ENCODE measurements around the gene RNU1-1.
"Not testable (repeated sequence)": the region's sequence is repeated elsewhere in the genome, so short reads cannot be mapped to it uniquely, and the experiment has no call there.

The RNU1-1 gene

GRCh38 chr1:16500975-16501374, 13.1 kb downstream of the RNU1-1 start:
- H3K27me3 ChIP-seq (replicated peaks in 2 of 5; ENCODE audit: control insufficient read depth in 4 of 5, insufficient read depth in 5 of 5, low read length in 4 of 5); H3K36me3 ChIP-seq (ENCODE audit: control insufficient read depth in 4 of 4, insufficient read depth in 4 of 4, low read length in 3 of 4); H3K27ac ChIP-seq (ENCODE audit: insufficient read depth in 1 of 2, low read depth in 1 of 2, low read length in 2 of 2, poor library complexity in 1 of 2, severe bottlenecking in 2 of 2); CTCF ChIA-PET; H3K4me3 ChIP-seq (ENCODE audit: control insufficient read depth in 1 of 7, extremely low read depth in 1 of 7, insufficient read depth in 4 of 7, low read depth in 2 of 7, low read length in 6 of 7); POLR2A ChIA-PET: not testable (repeated sequence)
- Histone ChIP-seq H3K9me3 (ENCODE audit: control extremely low read depth in 1 of 5, control insufficient read depth in 4 of 5, insufficient read depth in 2 of 5, low read depth in 1 of 5, low read length in 4 of 5) (peaks cover 0 to 10% (median 3%) of the 10 kb centered on the region in 5 experiments), H3K4me1 (ENCODE audit: control extremely low read depth in 1 of 4, control insufficient read depth in 4 of 4, insufficient read depth in 4 of 4, low read length in 3 of 4) (peaks cover 0 to 25% (median 23%) of the 10 kb centered on the region in 4 experiments)
- DNase-seq = peak in 2 of 3 donors; percentile 19 to 36
- no CpG with 5 or more reads among the region's 5 CpGs for WGBS (ENCODE audit: insufficient coverage)

- H3K27ac ChIP-seq (ENCODE audit: insufficient read depth in 1 of 2, low read depth in 1 of 2, low read length in 2 of 2, poor library complexity in 1 of 2, severe bottlenecking in 2 of 2); POLR2A ChIA-PET; H3K9me3 ChIP-seq (ENCODE audit: control extremely low read depth in 1 of 5, control insufficient read depth in 4 of 5, insufficient read depth in 2 of 5, low read depth in 1 of 5, low read length in 4 of 5); H3K36me3 ChIP-seq (ENCODE audit: control insufficient read depth in 4 of 4, insufficient read depth in 4 of 4, low read length in 3 of 4); H3K27me3 ChIP-seq (replicated peaks in 2 of 5; ENCODE audit: control insufficient read depth in 4 of 5, insufficient read depth in 5 of 5, low read length in 4 of 5); H3K4me3 ChIP-seq (ENCODE audit: control insufficient read depth in 1 of 7, extremely low read depth in 1 of 7, insufficient read depth in 4 of 7, low read depth in 2 of 7, low read length in 6 of 7): not testable (repeated sequence)
- peaks cover 0 to 25% (median 23%) of the 10 kb centered on the region in 4 experiments for H3K4me1 ChIP-seq (ENCODE audit: control extremely low read depth in 1 of 4, control insufficient read depth in 4 of 4, insufficient read depth in 4 of 4, low read length in 3 of 4)
- 100% methylated on average over 1 of the region's 11 CpGs for WGBS (ENCODE audit: insufficient coverage)
- CTCF ChIA-PET = interaction anchor here (0.6 kb wide), 1 partner anchor 122 kb away, joined by 3 read pairs; no protein-coding TSS in a partner anchor
- peak in 2 of 3 donors; percentile 36 to 52 for DNase-seq
These were observed 13.6 kb downstream of the RNU1-1 start for GRCh38 chr1:16500466-16500865.

- CTCF ChIA-PET = interaction anchor here (1.0 kb wide), 1 partner anchor 62 kb away, joined by 3 read pairs; the partner anchor contains the start of gene SPATA21
- H3K9me3 ChIP-seq (ENCODE audit: control extremely low read depth in 1 of 5, control insufficient read depth in 4 of 5, insufficient read depth in 2 of 5, low read depth in 1 of 5, low read length in 4 of 5) = no peaks in the 10 kb centered on the region
- under 1% methylated on average over 81 of the region's 108 CpGs for WGBS (ENCODE audit: insufficient coverage)
- H3K36me3 ChIP-seq (ENCODE audit: control insufficient read depth in 4 of 4, insufficient read depth in 4 of 4, low read length in 3 of 4) = no peaks in the 10 kb centered on the region
- POLR2A ChIA-PET = no interaction called here
- DNase-seq = peak; percentile 84 to 88 (median 85)
- H3K4me3 ChIP-seq (ENCODE audit: control insufficient read depth in 1 of 7, extremely low read depth in 1 of 7, insufficient read depth in 4 of 7, low read depth in 2 of 7, low read length in 6 of 7) = peak overlapping the region; percentile 66 to 85 (median 73)
- peaks cover 0 to 25% (median 23%) of the 10 kb centered on the region in 4 experiments for H3K4me1 ChIP-seq (ENCODE audit: control extremely low read depth in 1 of 4, control insufficient read depth in 4 of 4, insufficient read depth in 4 of 4, low read length in 3 of 4)
- H3K27ac ChIP-seq (ENCODE audit: insufficient read depth in 1 of 2, low read depth in 1 of 2, low read length in 2 of 2, poor library complexity in 1 of 2, severe bottlenecking in 2 of 2) = peak overlapping the region in 1 of 2 experiments; percentile 45
- no peaks in the 10 kb centered on the region for H3K27me3 ChIP-seq (replicated peaks in 2 of 5; ENCODE audit: control insufficient read depth in 4 of 5, insufficient read depth in 5 of 5, low read length in 4 of 5)
These were observed 15.3 kb downstream of the RNU1-1 start for GRCh38 chr1:16498573-16499413.

GRCh38 chr1:16498047-16498446, 16.0 kb downstream of the RNU1-1 start:
- H3K36me3 ChIP-seq (ENCODE audit: control insufficient read depth in 4 of 4, insufficient read depth in 4 of 4, low read length in 3 of 4); DNase-seq; H3K9me3 ChIP-seq (ENCODE audit: control extremely low read depth in 1 of 5, control insufficient read depth in 4 of 5, insufficient read depth in 2 of 5, low read depth in 1 of 5, low read length in 4 of 5); H3K27ac ChIP-seq (ENCODE audit: insufficient read depth in 1 of 2, low read depth in 1 of 2, low read length in 2 of 2, poor library complexity in 1 of 2, severe bottlenecking in 2 of 2); POLR2A ChIA-PET; H3K27me3 ChIP-seq (replicated peaks in 2 of 5; ENCODE audit: control insufficient read depth in 4 of 5, insufficient read depth in 5 of 5, low read length in 4 of 5); CTCF ChIA-PET: not testable (repeated sequence)
- WGBS (ENCODE audit: insufficient coverage) = 36% methylated on average over 6 of the region's 10 CpGs
- peak overlapping the region in 3 of 7 experiments; percentile 59 to 85 (median 68) for H3K4me3 ChIP-seq (ENCODE audit: control insufficient read depth in 1 of 7, extremely low read depth in 1 of 7, insufficient read depth in 4 of 7, low read depth in 2 of 7, low read length in 6 of 7)
- H3K4me1 ChIP-seq (ENCODE audit: control extremely low read depth in 1 of 4, control insufficient read depth in 4 of 4, insufficient read depth in 4 of 4, low read length in 3 of 4) = peaks cover 0 to 25% (median 23%) of the 10 kb centered on the region in 4 experiments

GRCh38 chr1:16497474-16497904, 16.6 kb downstream of the RNU1-1 start:
- H3K27me3 ChIP-seq (replicated peaks in 2 of 5; ENCODE audit: control insufficient read depth in 4 of 5, insufficient read depth in 5 of 5, low read length in 4 of 5); H3K4me3 ChIP-seq (ENCODE audit: control insufficient read depth in 1 of 7, extremely low read depth in 1 of 7, insufficient read depth in 4 of 7, low read depth in 2 of 7, low read length in 6 of 7); H3K36me3 ChIP-seq (ENCODE audit: control insufficient read depth in 4 of 4, insufficient read depth in 4 of 4, low read length in 3 of 4); POLR2A ChIA-PET; H3K27ac ChIP-seq (ENCODE audit: insufficient read depth in 1 of 2, low read depth in 1 of 2, low read length in 2 of 2, poor library complexity in 1 of 2, severe bottlenecking in 2 of 2); CTCF ChIA-PET; H3K9me3 ChIP-seq (ENCODE audit: control extremely low read depth in 1 of 5, control insufficient read depth in 4 of 5, insufficient read depth in 2 of 5, low read depth in 1 of 5, low read length in 4 of 5): not testable (repeated sequence)
- peak in 2 of 3 donors; percentile 21 to 33 for DNase-seq
- WGBS (ENCODE audit: insufficient coverage) = 100% methylated on average over 4 of the region's 5 CpGs
- peaks cover 0 to 25% (median 23%) of the 10 kb centered on the region in 4 experiments for H3K4me1 ChIP-seq (ENCODE audit: control extremely low read depth in 1 of 4, control insufficient read depth in 4 of 4, insufficient read depth in 4 of 4, low read length in 3 of 4)

- DNase-seq; H3K27ac ChIP-seq (ENCODE audit: insufficient read depth in 1 of 2, low read depth in 1 of 2, low read length in 2 of 2, poor library complexity in 1 of 2, severe bottlenecking in 2 of 2); H3K36me3 ChIP-seq (ENCODE audit: control insufficient read depth in 4 of 4, insufficient read depth in 4 of 4, low read length in 3 of 4); H3K4me1 ChIP-seq (ENCODE audit: control extremely low read depth in 1 of 4, control insufficient read depth in 4 of 4, insufficient read depth in 4 of 4, low read length in 3 of 4); H3K9me3 ChIP-seq (ENCODE audit: control extremely low read depth in 1 of 5, control insufficient read depth in 4 of 5, insufficient read depth in 2 of 5, low read depth in 1 of 5, low read length in 4 of 5); POLR2A ChIA-PET; H3K27me3 ChIP-seq (replicated peaks in 2 of 5; ENCODE audit: control insufficient read depth in 4 of 5, insufficient read depth in 5 of 5, low read length in 4 of 5); H3K4me3 ChIP-seq (ENCODE audit: control insufficient read depth in 1 of 7, extremely low read depth in 1 of 7, insufficient read depth in 4 of 7, low read depth in 2 of 7, low read length in 6 of 7): not testable (repeated sequence)
- WGBS (ENCODE audit: insufficient coverage) = 85% methylated on average over 9 of the region's 9 CpGs
- CTCF ChIA-PET = interaction anchor here (0.6 to 0.7 kb wide), 2 partner anchors 188 to 218 kb away, joined by 3 read pairs; no protein-coding TSS in a partner anchor
These were observed 20.4 kb downstream of the RNU1-1 start for GRCh38 chr1:16493731-16494130.

- POLR2A ChIA-PET; H3K27ac ChIP-seq (ENCODE audit: insufficient read depth in 1 of 2, low read depth in 1 of 2, low read length in 2 of 2, poor library complexity in 1 of 2, severe bottlenecking in 2 of 2); H3K27me3 ChIP-seq (replicated peaks in 2 of 5; ENCODE audit: control insufficient read depth in 4 of 5, insufficient read depth in 5 of 5, low read length in 4 of 5); H3K36me3 ChIP-seq (ENCODE audit: control insufficient read depth in 4 of 4, insufficient read depth in 4 of 4, low read length in 3 of 4); H3K9me3 ChIP-seq (ENCODE audit: control extremely low read depth in 1 of 5, control insufficient read depth in 4 of 5, insufficient read depth in 2 of 5, low read depth in 1 of 5, low read length in 4 of 5); H3K4me1 ChIP-seq (ENCODE audit: control extremely low read depth in 1 of 4, control insufficient read depth in 4 of 4, insufficient read depth in 4 of 4, low read length in 3 of 4); H3K4me3 ChIP-seq (ENCODE audit: control insufficient read depth in 1 of 7, extremely low read depth in 1 of 7, insufficient read depth in 4 of 7, low read depth in 2 of 7, low read length in 6 of 7); DNase-seq: not testable (repeated sequence)
- 96% methylated on average over 5 of the region's 7 CpGs for WGBS (ENCODE audit: insufficient coverage)
- CTCF ChIA-PET = interaction anchor here (0.7 kb wide), 1 partner anchor 218 kb away, joined by 3 read pairs; no protein-coding TSS in a partner anchor
These were observed 21.1 kb downstream of the RNU1-1 start for GRCh38 chr1:16492937-16493336.

Measured in common myeloid progenitor, CD34-positive (primary cell).